HG03439 (cell line): Measurements from ENCODE around the gene KCNA1.

Source experiments
- ATAC-seq: cut with Tn5 transposase; IDR thresholded peaks from one replicate; pipeline ENCODE4 v1.9.1; 2021; ENCODE audit warnings: mild to moderate bottlenecking, moderate library complexity; ENCODE audit not compliant: unreplicated experiment

KCNA1 gene

DNA sequence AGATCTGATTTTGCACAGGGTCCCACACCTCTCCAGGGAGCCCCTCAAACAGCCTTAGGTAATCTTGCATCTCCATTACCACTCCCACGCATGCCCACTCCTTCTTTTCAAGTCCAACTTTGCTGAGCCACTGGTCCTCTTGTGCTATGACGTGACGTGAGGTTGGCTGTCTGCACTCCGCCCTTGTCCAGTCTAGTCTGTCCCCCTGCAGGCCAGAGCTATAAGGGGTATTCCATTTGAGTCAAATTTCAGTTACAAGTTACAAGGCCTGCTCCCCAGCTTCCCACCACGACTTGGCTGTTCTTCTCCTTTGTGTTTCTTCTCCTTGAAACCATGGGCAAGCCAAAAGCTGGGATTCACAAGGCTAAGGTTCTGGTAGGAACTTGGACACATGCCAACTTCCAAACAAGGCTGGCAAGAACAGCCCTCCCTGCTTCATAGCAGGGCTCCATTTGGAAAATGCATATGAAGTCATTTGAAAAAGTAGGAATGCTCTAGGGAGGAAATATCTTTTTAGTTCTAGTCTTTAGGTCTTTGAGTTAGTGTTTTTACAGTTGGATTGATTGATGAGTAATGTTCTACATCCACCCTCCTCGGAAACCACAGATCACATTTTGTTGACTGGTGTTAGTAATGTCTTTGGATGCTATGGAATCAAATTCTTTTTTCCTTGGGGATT lies 49.1 kb downstream of the KCNA1 start:
- no peak for ATAC-seq

GRCh38 chr12:4959381-4959780 lies 49.7 kb downstream of the KCNA1 start:
- no peak for ATAC-seq

- no peak for ATAC-seq
These were observed 50.3 kb downstream of the KCNA1 start for GRCh38 chr12:4960030-4960429.

DNA sequence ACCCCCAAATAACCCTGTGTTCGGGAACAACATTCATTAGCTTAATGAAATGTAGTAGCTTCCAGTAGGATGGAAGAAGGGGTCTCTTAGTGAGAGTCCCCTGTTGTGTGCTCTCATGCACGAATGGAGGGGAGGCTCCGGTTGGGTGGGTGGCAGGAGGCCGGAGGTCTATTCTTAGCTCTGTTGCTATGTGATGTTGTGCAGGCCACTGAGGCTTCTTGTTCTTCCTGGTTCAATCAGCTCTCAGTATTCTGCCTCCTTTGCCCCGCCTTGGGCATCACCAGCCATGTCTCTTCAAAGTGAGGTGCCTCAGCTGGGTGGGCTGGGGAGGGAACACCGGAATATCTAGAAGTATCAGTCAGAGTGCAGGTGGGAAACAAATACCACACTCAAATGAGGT lies 50.8 kb downstream of the KCNA1 start:
- ATAC-seq: no peak

- ATAC-seq: no peak
These were observed 51.6 kb downstream of the KCNA1 start for GRCh38 chr12:4961311-4961710.

DNA sequence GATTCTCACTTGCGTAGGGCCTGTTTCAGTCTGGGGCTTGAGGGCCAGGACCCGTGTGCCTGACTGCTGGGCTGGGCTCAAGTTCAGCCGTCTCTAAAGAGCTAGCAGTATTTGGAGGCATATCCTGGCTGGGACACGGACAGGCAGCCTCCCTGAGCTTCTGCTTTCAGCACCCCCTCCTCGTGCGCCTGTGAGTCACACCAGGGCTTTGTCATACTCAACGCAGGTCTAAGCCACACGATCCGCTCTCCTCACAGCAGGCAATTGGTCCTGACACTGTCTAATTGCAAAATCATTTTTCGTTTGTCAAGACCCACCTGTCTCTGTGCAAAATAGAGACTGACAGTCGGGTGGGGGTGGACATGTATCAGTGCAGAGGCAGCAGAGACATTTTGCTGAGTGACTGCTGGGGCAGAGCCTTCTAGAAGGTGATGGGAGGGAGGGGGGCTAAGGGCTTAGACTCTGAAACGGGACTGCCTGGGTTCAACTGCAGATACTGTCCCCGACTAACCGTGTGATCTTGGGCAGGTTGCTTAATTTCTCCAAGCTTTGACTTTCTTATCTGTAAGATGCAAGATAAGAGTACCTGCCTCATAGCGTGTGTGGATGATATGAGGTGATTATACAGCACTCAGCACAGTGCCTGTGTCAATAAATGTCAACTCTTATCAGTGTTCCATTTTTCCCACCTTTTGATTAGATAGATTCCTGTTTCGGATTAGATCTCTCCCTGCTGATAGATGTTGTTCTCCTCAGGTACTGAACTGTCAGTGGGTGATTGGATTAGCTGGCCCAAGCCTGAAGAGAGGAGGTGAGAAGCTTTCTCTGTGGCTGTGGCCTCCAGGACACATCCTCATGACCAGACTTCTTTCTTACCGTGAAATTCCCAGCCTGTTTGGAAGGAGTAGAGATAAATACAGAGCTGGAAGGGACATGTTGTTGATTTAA lies 53.1 kb downstream of the KCNA1 start:
- ATAC-seq: no peak
